Astrocyte (in vitro differentiated cells and primary cell): ENCODE results near the gene PRDM11. TPM values are rescaled to one million over a fixed set of nuclear protein-coding genes. Genes with fewer than 3 reads are reported as not detected.

Experiments used
- DNase-seq: peaks from one replicate; pipeline ENCODE4 v3.0.0-alpha.2; 2010; ENCODE audit warnings: low read depth
- FAIRE-seq: peaks from 2 replicates; lab custom pipeline; 2011; peaks lifted over from hg19 to GRCh38; lab: Jason Lieb, UNC
- H2AFZ ChIP-seq: 2 replicates; pipeline ENCODE4 v1.6.0; 2012; ENCODE audit warnings: low read depth, low read length, inconsistent platforms
- H3K27ac ChIP-seq: 2 replicates; pipeline ENCODE4 v1.5.1; 2011; ENCODE audit warnings: low read depth, low read length, inconsistent platforms
- H3K27me3 ChIP-seq: 2 replicates; pipeline ENCODE4 v1.6.0; 2011; ENCODE audit warnings: low read length, inconsistent platforms; ENCODE audit not compliant: insufficient read depth
- H3K36me3 ChIP-seq: 2 replicates; pipeline ENCODE4 v1.5.1; 2011; ENCODE audit warnings: low read length, inconsistent platforms; ENCODE audit not compliant: insufficient read depth
- H3K4me1 ChIP-seq: 2 replicates; pipeline ENCODE4 v1.5.1; 2011; ENCODE audit warnings: low read length, inconsistent platforms; ENCODE audit not compliant: insufficient read depth
- H3K4me2 ChIP-seq: 2 replicates; pipeline ENCODE4 v1.6.0; 2012; ENCODE audit warnings: low read length, inconsistent platforms
- H3K4me3 ChIP-seq: 2 replicates; pipeline ENCODE4 v1.5.1; 2011; ENCODE audit warnings: low read depth, mild to moderate bottlenecking, low read length, inconsistent platforms; ENCODE audit not compliant: insufficient read depth
- H3K79me2 ChIP-seq: 2 replicates; pipeline ENCODE4 v1.6.0; 2012; ENCODE audit warnings: mild to moderate bottlenecking, low read length, inconsistent platforms; ENCODE audit not compliant: insufficient read depth
- H3K9ac ChIP-seq: 2 replicates; pipeline ENCODE4 v1.6.0; 2012; ENCODE audit warnings: mild to moderate bottlenecking, low read length, inconsistent platforms
- H3K9me3 ChIP-seq: 2 replicates; pipeline ENCODE4 v1.5.1; 2012; ENCODE audit warnings: low read depth, mild to moderate bottlenecking, low read length, inconsistent platforms; ENCODE audit not compliant: insufficient read depth
- H4K20me1 ChIP-seq: 2 replicates; pipeline ENCODE4 v1.6.0; 2012; ENCODE audit warnings: low read length, inconsistent platforms; ENCODE audit not compliant: insufficient read depth
- H3K27ac Mint-ChIP-seq: one replicate; pipeline ENCODE4 v1.8.0; 2021; ENCODE audit warnings: mild to moderate bottlenecking, mixed read lengths; ENCODE audit not compliant: unreplicated experiment
- H3K27me3 Mint-ChIP-seq: one replicate; pipeline ENCODE4 v1.8.0; 2021; ENCODE audit warnings: low read depth, mixed read lengths; ENCODE audit not compliant: unreplicated experiment
- H3K36me3 Mint-ChIP-seq: one replicate; pipeline ENCODE4 v1.8.0; 2021; ENCODE audit warnings: low read depth, mixed read lengths; ENCODE audit not compliant: unreplicated experiment
- H3K4me1 Mint-ChIP-seq: one replicate; pipeline ENCODE4 v1.8.0; 2021; ENCODE audit warnings: low read depth, mixed read lengths; ENCODE audit not compliant: unreplicated experiment
- H3K4me3 Mint-ChIP-seq: one replicate; pipeline ENCODE4 v1.8.0; 2021; ENCODE audit warnings: mild to moderate bottlenecking, moderate library complexity, mixed read lengths; ENCODE audit not compliant: unreplicated experiment
- H3K9me3 Mint-ChIP-seq: one replicate; pipeline ENCODE4 v1.8.0; 2021; ENCODE audit warnings: mild to moderate bottlenecking, mixed read lengths; ENCODE audit not compliant: unreplicated experiment
- CTCF ChIP-seq: IDR thresholded peaks from 2 replicates; pipeline ENCODE4 v1.5.1; 2011; ENCODE audit warnings: low read depth, mild to moderate bottlenecking, inconsistent platforms, low read length, moderate library complexity; ENCODE audit not compliant: insufficient read depth
- EZH2 ChIP-seq: IDR thresholded peaks from 2 replicates; pipeline ENCODE4 v1.6.1; 2012; ENCODE audit warnings: mild to moderate bottlenecking, low read length, inconsistent platforms; ENCODE audit not compliant: insufficient read depth
- total RNA-seq: library from RNA; stranded (reverse); gene quantifications from 2 replicates; pipeline ENCODE4 v1.2.1, GENCODE V29; 2021

The PRDM11 gene
- total RNA-seq, 1 donor from 2014 or later: 9.1 TPM

DNA sequence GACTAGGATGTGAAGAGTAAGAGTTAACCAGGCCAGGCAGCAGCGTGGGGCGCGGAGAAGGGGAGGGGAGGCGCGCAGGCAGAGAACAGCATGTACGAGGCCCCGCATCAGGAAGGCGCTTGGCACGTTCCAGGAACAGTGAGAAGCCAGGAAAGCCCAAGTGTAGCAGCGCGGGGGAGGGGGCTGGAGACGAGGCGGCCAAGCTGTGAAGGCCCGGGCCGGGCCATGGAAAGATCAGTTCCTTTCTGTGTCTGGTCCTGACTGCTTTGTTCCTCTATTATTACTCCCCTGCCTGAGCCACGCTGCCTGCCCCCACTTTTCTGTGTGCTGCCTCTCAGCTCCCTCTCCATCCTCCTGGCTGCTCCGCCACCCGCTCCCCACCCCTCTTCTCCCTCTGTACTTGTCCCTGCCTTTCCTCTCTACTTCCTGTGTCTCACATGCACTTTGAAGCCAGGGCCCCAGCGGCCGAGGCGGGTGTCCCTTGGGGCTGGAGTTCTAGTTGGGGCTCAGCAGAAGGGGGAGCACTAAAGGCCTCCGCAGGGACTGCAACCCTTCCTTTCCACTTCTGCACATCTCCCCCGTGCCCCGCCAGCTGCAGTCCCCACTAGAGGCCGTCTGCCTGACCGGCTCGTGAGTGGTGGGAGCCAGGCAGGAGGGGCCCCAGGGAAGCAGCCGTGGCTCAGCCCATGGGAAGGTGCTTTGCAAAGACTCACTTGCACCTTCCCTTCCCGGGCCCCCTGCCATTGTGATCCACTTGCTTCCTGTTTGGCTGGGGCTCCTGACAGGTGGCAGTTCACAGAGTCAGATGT is 63.7 kb downstream of the PRDM11 start:
- H3K27ac Mint-ChIP-seq: no peak overlapping the region
- H3K9me3 Mint-ChIP-seq: no peaks in the 10 kb centered on the region
- no peak overlapping the region for H3K4me3 Mint-ChIP-seq

DNA sequence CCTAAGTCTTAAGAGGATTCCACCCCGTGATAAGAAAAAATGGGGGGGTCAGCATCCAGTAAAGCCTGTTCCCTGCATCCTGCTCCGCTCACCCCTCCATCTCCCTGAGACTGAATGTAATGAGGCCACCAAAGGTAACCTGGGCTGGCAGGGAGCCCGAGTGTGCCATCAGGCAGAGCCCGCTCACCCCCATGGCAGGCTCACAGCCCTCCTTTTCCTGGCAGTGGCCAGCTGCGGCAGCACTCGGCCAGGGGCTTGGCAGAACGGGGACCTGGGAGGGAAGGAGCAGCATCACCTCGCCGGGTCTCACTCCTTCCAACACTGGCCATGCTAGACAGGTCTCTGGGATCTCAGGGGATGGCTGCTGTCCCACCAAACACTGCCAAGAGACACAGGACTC is 64.4 kb downstream of the PRDM11 start:
- Mint-ChIP-seq H3K4me3 (no peak overlapping the region), H3K27me3 (peaks cover 1% of the 10 kb centered on the region)
- no peak for FAIRE-seq

More for the DNA sequence above, 63.7 kb downstream of the PRDM11 start:
- H3K27ac ChIP-seq: no peak overlapping the region
- no peaks in the 10 kb centered on the region for H3K27me3 ChIP-seq
- no peak overlapping the region for H3K9ac ChIP-seq
- peak overlapping the region; percentile 41 for H2AFZ ChIP-seq
- Mint-ChIP-seq H3K4me1 (peaks cover 1% of the 10 kb centered on the region), H3K27me3 (peaks cover 1% of the 10 kb centered on the region), H3K36me3 (peaks cover 13% of the 10 kb centered on the region)
- no peaks in the 10 kb centered on the region for H3K9me3 ChIP-seq
- H3K36me3 ChIP-seq: no peaks in the 10 kb centered on the region
- peak overlapping the region; percentile 48 for H3K4me2 ChIP-seq
- H3K79me2 ChIP-seq: no peaks in the 10 kb centered on the region
- no peak overlapping the region for H3K4me3 ChIP-seq
- H3K4me1 ChIP-seq: peaks cover 10% of the 10 kb centered on the region
- no peak for DNase-seq
- no peak for FAIRE-seq
- H4K20me1 ChIP-seq: no peaks in the 10 kb centered on the region
- TF ChIP-seq CTCF (no peak), EZH2 (no peak)

More for the DNA sequence above, 64.4 kb downstream of the PRDM11 start:
- no peaks in the 10 kb centered on the region for H3K27me3 ChIP-seq
- no peak overlapping the region for H3K9ac ChIP-seq
- H2AFZ ChIP-seq: no peak overlapping the region
- H3K9me3 Mint-ChIP-seq: no peaks in the 10 kb centered on the region
- H3K4me3 ChIP-seq: no peak overlapping the region
- no peak overlapping the region for H3K4me2 ChIP-seq
- H3K27ac Mint-ChIP-seq: no peak overlapping the region
- H3K36me3 ChIP-seq: no peaks in the 10 kb centered on the region
- DNase-seq: no peak
- peaks cover 1% of the 10 kb centered on the region for H3K4me1 Mint-ChIP-seq
- H3K4me1 ChIP-seq: peaks cover 10% of the 10 kb centered on the region
- no peaks in the 10 kb centered on the region for H3K79me2 ChIP-seq
- TF ChIP-seq EZH2: no peak
- TF ChIP-seq CTCF: no peak
- H3K36me3 Mint-ChIP-seq: peaks cover 13% of the 10 kb centered on the region
- no peaks in the 10 kb centered on the region for H3K9me3 ChIP-seq
- H3K27ac ChIP-seq: no peak overlapping the region
- no peaks in the 10 kb centered on the region for H4K20me1 ChIP-seq
